Measurements from ENCODE around the gene CNGA1. TPM values are rescaled to one million over a fixed set of nuclear protein-coding genes. Genes with fewer than 3 reads are reported as not detected.

CNGA1 gene
- total and polyA plus RNA-seq, 2 donors (not counting 3 experiments of a cell fraction or from before 2014, with no cell fraction given), result not detected

GRCh38 chr4:47907089-47907646 is 109.3 kb downstream of the CNGA1 start:
- BruUV-seq (replicated peaks), result no TSS peak
- H3K4me1 ChIP-seq (ENCODE audit: control insufficient read depth, extremely low read depth, insufficient read depth, low read length), result no peaks in the 10 kb centered on the region
- H3K36me3 ChIP-seq (ENCODE audit: control insufficient read depth in 2 of 2, extremely low read depth in 1 of 2, insufficient read depth in 2 of 2, low read length in 2 of 2), result peaks cover 4 to 11% of the 10 kb centered on the region in 2 experiments
- no peaks in the 10 kb centered on the region for H3K9me3 ChIP-seq (replicated peaks; ENCODE audit: control insufficient read depth, insufficient read depth, low read length)
- POLR2A ChIA-PET, result no interaction called here
- H3K9me1 ChIP-seq (replicated peaks; ENCODE audit: control insufficient read depth, extremely low read depth, insufficient read depth, low read length), result no peaks in the 10 kb centered on the region
- FAIRE-seq, result no peak
- no peak overlapping the region for H3K4me2 ChIP-seq (ENCODE audit: insufficient read depth, low read length)
- no peak overlapping the region for H3K27ac ChIP-seq (ENCODE audit: insufficient read depth, low read depth, low read length)
- H3K9ac ChIP-seq (replicated peaks; ENCODE audit: extremely low read depth, insufficient read depth, low read length), result no peak overlapping the region
- no peaks in the 10 kb centered on the region for H3K27me3 ChIP-seq (ENCODE audit: control insufficient read depth in 2 of 2, insufficient read depth in 2 of 2, low read length in 2 of 2)
- peaks cover 18% of the 10 kb centered on the region for H3K79me2 ChIP-seq (ENCODE audit: control insufficient read depth, insufficient read depth, low read length)
- TF ChIP-seq MYC (IDR thresholded peaks at IDR 0.05; ENCODE audit: low read depth, low read length) (no peak), POLR2A (IDR thresholded peaks at IDR 0.05; ENCODE audit: low read depth, low read length) (no peak), POLR2AphosphoS5 (IDR thresholded peaks at IDR 0.05; ENCODE audit: insufficient read depth, low read depth, low read length) (no peak), CTCF (IDR thresholded peaks at IDR 0.05; ENCODE audit: extremely low read depth in 1 of 2, insufficient read depth in 1 of 2, low read depth in 1 of 2, low read length in 2 of 2) (no peak), GATA2 (IDR thresholded peaks at IDR 0.05; ENCODE audit: insufficient read depth, insufficient read length, low read depth, low read length) (no peak), JUN (IDR thresholded peaks at IDR 0.05; ENCODE audit: borderline replicate concordance, insufficient read depth, insufficient read length, low read depth) (no peak), EZH2 (IDR thresholded peaks at IDR 0.05; ENCODE audit: borderline replicate concordance, low read depth, low read length, severe bottlenecking) (no peak), FOS (IDR thresholded peaks at IDR 0.05; ENCODE audit: borderline replicate concordance, insufficient read depth, low read length) (no peak)
- TF ChIP-seq, protein P1, sequence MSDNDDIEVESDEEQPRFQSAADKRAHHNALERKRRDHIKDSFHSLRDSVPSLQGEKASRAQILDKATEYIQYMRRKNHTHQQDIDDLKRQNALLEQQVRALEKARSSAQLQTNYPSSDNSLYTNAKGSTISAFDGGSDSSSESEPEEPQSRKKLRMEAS (IDR thresholded peaks at IDR 0.05; ENCODE audit: insufficient read depth, insufficient read length), result no peak
- CTCF ChIA-PET, result no interaction called here
- DNase-seq (ENCODE audit: low read depth, low spot score), result no peak
- no peaks in the 10 kb centered on the region for H4K20me1 ChIP-seq (replicated peaks; ENCODE audit: control insufficient read depth, extremely low read depth, insufficient read depth, low read length)
- no peak overlapping the region for H2AFZ ChIP-seq (ENCODE audit: low read depth, low read length)
- dilution Hi-C loops (cut with MboI; ENCODE audit: extremely low pct_ligation_motif_present, low sequenced_read_pairs), result no loop called here
- no peak overlapping the region for H3K4me3 ChIP-seq (replicated peaks in 1 of 3; ENCODE audit: insufficient read depth in 1 of 3, low read depth in 1 of 3, low read length in 3 of 3)
- intact Hi-C loops (cut with micrococcal nuclease), result no loop called here
